Trophoblast cell (in vitro differentiated cells and primary cell): Measurements from ENCODE around the gene ELSPBP1.

Experiments used
- DNase-seq, 2 donors: peaks; one replicate each; pipeline ENCODE4 v3.0.0-alpha.2; 2016
- H2AFZ ChIP-seq: 2 replicates; pipeline ENCODE4 v1.6.1; 2013; ENCODE audit warnings: low read length, moderate library complexity, mild to moderate bottlenecking; ENCODE audit not compliant: insufficient read depth, poor library complexity
- H2AK5ac ChIP-seq: 2 replicates; pipeline ENCODE4 v1.6.1; 2013; ENCODE audit warnings: mild to moderate bottlenecking, low read length
- H2BK120ac ChIP-seq: 2 replicates; pipeline ENCODE4 v1.6.1; 2013; ENCODE audit warnings: low read length, mild to moderate bottlenecking, moderate library complexity; ENCODE audit not compliant: insufficient read depth, poor library complexity
- H2BK12ac ChIP-seq: 2 replicates; pipeline ENCODE4 v1.6.1; 2013; ENCODE audit warnings: mild to moderate bottlenecking, low read length, moderate library complexity
- H2BK5ac ChIP-seq: 2 replicates; pipeline ENCODE4 v1.6.1; 2013; ENCODE audit warnings: low read length, low read depth, moderate library complexity, mild to moderate bottlenecking; ENCODE audit not compliant: poor library complexity
- H3K14ac ChIP-seq: 2 replicates; pipeline ENCODE4 v1.6.1; 2013; ENCODE audit warnings: mild to moderate bottlenecking, low read length
- H3K18ac ChIP-seq: 2 replicates; pipeline ENCODE4 v1.6.1; 2013; ENCODE audit warnings: mild to moderate bottlenecking, low read length
- H3K23ac ChIP-seq: 2 replicates; pipeline ENCODE4 v1.6.1; 2013; ENCODE audit warnings: low read length
- H3K27ac ChIP-seq: 2 replicates; pipeline ENCODE4 v1.5.1; 2013; ENCODE audit warnings: low read depth, mild to moderate bottlenecking, inconsistent platforms, low read length, moderate library complexity
- H3K27me3 ChIP-seq: 2 replicates; pipeline ENCODE4 v1.6.1; 2013; ENCODE audit warnings: inconsistent platforms, mild to moderate bottlenecking, low read length, moderate library complexity; ENCODE audit not compliant: insufficient read depth
- H3K36me3 ChIP-seq, 2 experiments: 1 replicate in 1 of 2; 2 replicates in 1 of 2; pipeline ENCODE4 v1.6.1; 2013; ENCODE audit warnings: low read length in 2 of 2, mild to moderate bottlenecking in 2 of 2, moderate library complexity in 1 of 2; ENCODE audit not compliant: insufficient read depth in 2 of 2, control insufficient read depth in 1 of 2
- H3K4ac ChIP-seq: 2 replicates; pipeline ENCODE4 v1.6.1; 2013; ENCODE audit warnings: low read depth, mild to moderate bottlenecking, low read length, moderate library complexity
- H3K4me1 ChIP-seq, 2 experiments: 1 replicate in 1 of 2; 2 replicates in 1 of 2; pipeline ENCODE4 v1.6.1; 2013; ENCODE audit warnings: low read length in 2 of 2, mild to moderate bottlenecking in 2 of 2, moderate library complexity in 1 of 2; ENCODE audit not compliant: insufficient read depth in 2 of 2, control insufficient read depth in 1 of 2
- H3K4me2 ChIP-seq: 2 replicates; pipeline ENCODE4 v1.6.1; 2013; ENCODE audit warnings: inconsistent platforms, mild to moderate bottlenecking, low read length, moderate library complexity
- H3K4me3 ChIP-seq: 2 replicates; pipeline ENCODE4 v1.5.1; 2013; ENCODE audit warnings: mild to moderate bottlenecking, low read depth, low read length, inconsistent platforms
- H3K79me1 ChIP-seq: one replicate; pipeline ENCODE4 v1.6.1; 2013; ENCODE audit warnings: low read length
- H3K79me2 ChIP-seq: 2 replicates; pipeline ENCODE4 v1.6.1; 2013; ENCODE audit warnings: low read length, mild to moderate bottlenecking; ENCODE audit not compliant: control insufficient read depth, insufficient read depth, poor library complexity
- H3K9ac ChIP-seq: 2 replicates; pipeline ENCODE4 v1.6.1; 2013; ENCODE audit warnings: mild to moderate bottlenecking, low read length
- H3K9me3 ChIP-seq: 2 replicates; pipeline ENCODE4 v1.6.1; 2013; ENCODE audit warnings: low read depth, mild to moderate bottlenecking, control low read depth, inconsistent platforms, low read length; ENCODE audit not compliant: insufficient read depth
- H4K12ac ChIP-seq: 2 replicates; pipeline ENCODE4 v1.6.1; 2013; ENCODE audit warnings: low read depth, mild to moderate bottlenecking, low read length, moderate library complexity
- H4K8ac ChIP-seq: 2 replicates; pipeline ENCODE4 v1.6.1; 2013; ENCODE audit warnings: low read depth, mild to moderate bottlenecking, low read length, moderate library complexity
- H4K91ac ChIP-seq: one replicate; pipeline ENCODE4 v1.6.1; 2013; ENCODE audit warnings: low read depth, mild to moderate bottlenecking, low read length, moderate library complexity
- WGBS: extraction: QIAGEN DNeasy Blood & Tissue Kit; methylation state at CpG from one replicate; pipeline ENCODE4 v1.1.7; 2013; ENCODE audit warnings: missing lambda C conversion rate; ENCODE audit not compliant: insufficient read length, insufficient coverage; ENCODE audit errors: extremely low coverage; 5-methylcytosine and 5-hydroxymethylcytosine counted together

ELSPBP1 gene

DNA sequence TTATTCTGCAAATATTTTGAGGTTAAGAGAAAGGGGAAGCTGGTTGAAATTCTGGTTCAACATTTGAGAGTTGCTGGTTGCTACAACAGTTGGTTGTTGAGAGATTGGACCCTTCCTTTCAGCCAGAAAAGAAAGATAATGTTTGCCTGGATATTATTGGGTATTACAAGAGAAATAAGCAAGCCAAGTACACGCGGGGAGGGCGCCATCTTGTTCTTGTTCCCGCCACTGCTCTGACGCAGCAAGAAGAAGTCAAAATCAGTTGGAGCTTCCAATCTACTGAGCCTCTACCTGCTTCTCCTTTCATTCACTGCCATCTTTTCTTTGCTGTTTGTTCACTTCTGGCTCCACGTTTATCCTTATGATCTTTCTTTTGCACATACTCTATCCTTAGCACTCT is 20.9 kb upstream of the ELSPBP1 start:
- H3K4me2 ChIP-seq, result no peak overlapping the region
- no peak overlapping the region for H4K12ac ChIP-seq
- no peak overlapping the region for H2BK12ac ChIP-seq
- no peaks in the 10 kb centered on the region for H3K79me1 ChIP-seq
- no peak overlapping the region for H3K9ac ChIP-seq
- no CpG with 5 or more reads among the region's 6 CpGs for WGBS
- no peak overlapping the region for H3K23ac ChIP-seq
- no peak overlapping the region for H2AK5ac ChIP-seq
- no peak overlapping the region for H3K18ac ChIP-seq
- no peak overlapping the region for H4K8ac ChIP-seq
- no peaks in the 10 kb centered on the region for H3K4me1 ChIP-seq
- DNase-seq, result no peak
- H3K4me3 ChIP-seq, result no peak overlapping the region
- no peak overlapping the region for H4K91ac ChIP-seq
- H3K4ac ChIP-seq, result no peak overlapping the region
- no peak overlapping the region for H3K14ac ChIP-seq
- no peak overlapping the region for H2BK5ac ChIP-seq
- no peak overlapping the region for H2BK120ac ChIP-seq
- no peak overlapping the region for H2AFZ ChIP-seq
- no peaks in the 10 kb centered on the region for H3K79me2 ChIP-seq
- H3K27ac ChIP-seq, result no peak overlapping the region
- H3K27me3 ChIP-seq, result no peaks in the 10 kb centered on the region
- no peaks in the 10 kb centered on the region for H3K9me3 ChIP-seq
- no peaks in the 10 kb centered on the region for H3K36me3 ChIP-seq

DNA sequence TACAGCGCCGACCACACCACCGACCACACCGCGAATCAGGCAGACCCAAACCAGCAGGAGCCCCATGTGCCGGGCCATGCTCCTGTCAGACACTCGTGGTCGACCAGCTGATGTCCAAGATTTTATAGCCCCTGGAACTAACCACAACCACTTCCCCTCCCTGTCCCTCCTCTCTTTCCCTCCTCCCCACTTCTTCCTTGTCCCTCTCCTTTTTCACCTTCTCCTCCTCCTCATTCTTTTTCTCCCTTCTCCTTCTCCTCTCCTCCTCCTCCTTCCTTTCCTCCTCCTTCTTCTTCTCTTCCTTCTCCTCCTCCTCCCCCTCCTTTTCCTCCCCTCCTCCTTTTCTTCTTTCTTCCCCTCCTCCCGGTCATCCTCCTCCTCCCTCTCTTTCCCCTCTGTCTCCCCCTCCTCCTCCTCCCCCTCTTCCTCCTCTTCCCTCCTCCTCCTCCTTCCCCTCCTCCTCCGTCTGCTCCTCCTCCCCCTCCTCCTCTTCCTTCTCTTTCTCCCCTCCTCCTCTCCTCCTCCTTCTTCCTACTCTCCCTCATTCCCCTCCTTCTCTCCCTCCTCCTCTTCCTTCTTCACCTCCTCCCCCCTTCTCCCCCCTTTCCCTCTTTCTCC is 3.1 kb upstream of the ELSPBP1 start:
- Histone ChIP-seq H2BK120ac (no peak overlapping the region), H3K27me3 (no peaks in the 10 kb centered on the region), H4K12ac (no peak overlapping the region), H3K4me2 (no peak overlapping the region), H3K36me3 (no peaks in the 10 kb centered on the region), H3K9me3 (peaks cover 2% of the 10 kb centered on the region), H3K14ac (no peak overlapping the region), H3K4me3 (no peak overlapping the region), H2AK5ac (no peak overlapping the region), H3K27ac (no peak overlapping the region), H4K8ac (no peak overlapping the region), H3K79me2 (no peaks in the 10 kb centered on the region), H2BK12ac (no peak overlapping the region), H3K79me1 (no peaks in the 10 kb centered on the region), H3K4ac (no peak overlapping the region), H3K23ac (no peak overlapping the region), H2BK5ac (no peak overlapping the region), H3K18ac (no peak overlapping the region), H2AFZ (no peak overlapping the region), H3K4me1 (no peaks in the 10 kb centered on the region), H3K9ac (no peak overlapping the region), H4K91ac (no peak overlapping the region)
- DNase-seq, result no peak
- no CpG with 5 or more reads among the region's 10 CpGs for WGBS

DNA sequence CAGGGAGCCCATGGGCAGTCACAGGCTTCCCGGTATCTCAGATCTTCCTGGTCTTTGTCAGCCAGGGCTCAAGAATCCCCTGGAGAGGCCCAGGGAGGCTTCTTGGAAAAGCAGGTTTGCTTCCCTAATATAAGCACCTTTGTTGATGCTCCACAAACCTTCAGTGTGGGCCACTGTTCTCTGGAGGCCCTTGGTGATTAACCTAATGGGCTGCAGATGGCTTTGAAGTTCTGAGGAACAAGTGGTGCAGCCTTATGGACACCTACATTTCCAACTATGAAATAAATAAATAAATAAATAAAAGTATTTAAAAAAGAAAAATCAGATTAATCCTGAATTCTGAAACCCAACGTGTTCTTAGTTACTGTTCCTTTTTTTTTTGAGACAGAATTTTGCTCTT is 2.4 kb upstream of the ELSPBP1 start, which contains the start of gene BSPH1:
Gene BSPH1 (minus strand): TSS at position 101 of the 400 bp plus-strand sequence. CDS start 89 bp downstream, at position 12.
- Histone ChIP-seq H3K23ac (no peak within 1 kb of the TSS), H4K8ac (no peak within 1 kb of the TSS), H3K79me1 (no peaks in the 10 kb centered on the region), H3K79me2 (no peaks in the 10 kb centered on the region), H4K91ac (no peak within 1 kb of the TSS), H2BK12ac (no peak within 1 kb of the TSS), H2AFZ (no peak within 1 kb of the TSS), H3K9ac (no peak within 1 kb of the TSS), H3K4ac (no peak within 1 kb of the TSS), H3K9me3 (peaks cover 2% of the 10 kb centered on the region), H3K4me2 (no peak within 1 kb of the TSS), H2AK5ac (no peak within 1 kb of the TSS), H3K27me3 (no peaks in the 10 kb centered on the region), H3K4me1 (no peaks in the 10 kb centered on the region), H4K12ac (no peak within 1 kb of the TSS), H3K36me3 (no peaks in the 10 kb centered on the region), H3K14ac (no peak within 1 kb of the TSS), H2BK120ac (no peak within 1 kb of the TSS), H3K27ac (no peak within 1 kb of the TSS), H2BK5ac (no peak within 1 kb of the TSS), H3K4me3 (no peak within 1 kb of the TSS), H3K18ac (no peak within 1 kb of the TSS)
- DNase-seq, result no peak
- WGBS, result no CpG with 5 or more reads among the region's 2 CpGs

DNA sequence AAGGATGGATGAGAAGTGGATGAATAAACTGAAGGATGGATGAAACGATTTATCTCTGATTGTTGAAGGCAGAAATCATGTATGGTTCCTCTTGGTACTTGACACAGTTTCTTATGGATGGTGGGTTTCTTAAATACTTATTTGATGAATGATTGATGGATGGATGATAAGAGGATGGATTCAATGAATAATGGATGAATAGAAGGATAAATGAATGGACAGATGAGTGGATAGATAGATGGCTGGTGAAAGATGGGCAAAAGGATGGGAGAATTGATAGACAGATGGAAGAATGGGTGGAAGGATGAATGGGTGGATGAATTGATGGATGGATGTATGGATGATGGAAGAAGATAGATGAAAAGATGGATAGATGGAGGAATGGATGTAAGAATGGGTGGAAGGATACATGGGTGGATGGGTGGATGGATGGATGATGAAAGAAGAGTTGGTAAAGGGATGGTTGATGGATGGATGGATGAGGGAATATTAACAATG is 1.8 kb downstream of the ELSPBP1 start:
- no peak overlapping the region for H3K27ac ChIP-seq
- no peak overlapping the region for H4K91ac ChIP-seq
- no peak overlapping the region for H3K4me2 ChIP-seq
- no peak overlapping the region for H3K4ac ChIP-seq
- no CpG with 5 or more reads among the region's 1 CpG for WGBS
- H3K14ac ChIP-seq, result no peak overlapping the region
- no peak overlapping the region for H2BK120ac ChIP-seq
- H3K9me3 ChIP-seq, result peaks cover 5% of the 10 kb centered on the region
- no peaks in the 10 kb centered on the region for H3K79me2 ChIP-seq
- no peak overlapping the region for H4K8ac ChIP-seq
- no peaks in the 10 kb centered on the region for H3K36me3 ChIP-seq
- DNase-seq, result no peak
- H3K9ac ChIP-seq, result no peak overlapping the region
- H2BK12ac ChIP-seq, result no peak overlapping the region
- no peak overlapping the region for H2AK5ac ChIP-seq
- H2BK5ac ChIP-seq, result no peak overlapping the region
- no peak overlapping the region for H3K23ac ChIP-seq
- H3K79me1 ChIP-seq, result no peaks in the 10 kb centered on the region
- H3K4me3 ChIP-seq, result no peak overlapping the region
- no peak overlapping the region for H3K18ac ChIP-seq
- no peak overlapping the region for H4K12ac ChIP-seq
- H2AFZ ChIP-seq, result no peak overlapping the region
- H3K27me3 ChIP-seq, result no peaks in the 10 kb centered on the region
- no peaks in the 10 kb centered on the region for H3K4me1 ChIP-seq
